Stomach (tissue), 4 donors: ENCODE results near the gene TRIM41.

ENCODE experiments used
- POLR2A ChIP-seq, 4 donors: fragments of 450-650 bp; IDR thresholded peaks; one replicate each; pipeline ENCODE4 v1.6.1; 2016; ENCODE audit warnings: antibody characterized with exemption in 4 of 4, control low read depth in 2 of 4, mild to moderate bottlenecking in 1 of 4, moderate library complexity in 1 of 4
- POLR2AphosphoS5 ChIP-seq, 3 donors: sonication (generic); formaldehyde crosslinking; IDR thresholded peaks; one replicate each; pipeline ENCODE4 v1.6.1; 2016; ENCODE audit warnings: antibody characterized with exemption in 3 of 3
- TF ChIP-seq, protein P1 (sequence below), 7 experiments: fragments of 450-650 bp in 4 of 7; fragments of 200-600 bp in 3 of 7; sonication (generic) in 3 of 7; IDR thresholded peaks; one replicate each; pipeline ENCODE4 v1.5.1; 2016 to 2019; ENCODE audit warnings: antibody characterized with exemption in 7 of 7, control low read depth in 2 of 7, mild to moderate bottlenecking in 1 of 7

DNA sequence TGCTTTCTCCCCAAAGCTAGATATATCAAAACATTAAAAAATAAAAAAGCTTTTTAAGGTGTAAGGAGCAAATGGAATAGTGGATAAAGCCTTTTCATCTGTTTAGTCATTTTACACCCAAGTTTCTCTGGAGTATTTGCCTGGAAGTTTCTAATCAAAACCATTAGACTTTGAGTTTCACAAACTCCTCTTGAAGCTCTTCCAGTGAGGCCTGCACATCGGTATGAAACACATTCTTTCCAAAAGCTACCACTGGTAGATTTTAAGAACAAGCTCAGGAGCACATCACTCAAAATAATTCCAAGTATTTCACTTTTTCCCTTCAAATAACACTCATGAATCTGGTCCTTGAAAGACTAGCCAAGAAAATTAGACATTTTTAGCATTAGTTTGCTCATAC, 32.2 kb downstream of the TRIM41 start:
- TF ChIP-seq POLR2A (IDR thresholded peaks at IDR 0.05) (no peak), POLR2AphosphoS5 (IDR thresholded peaks at IDR 0.05) (no peak)
- TF ChIP-seq, protein P1, sequence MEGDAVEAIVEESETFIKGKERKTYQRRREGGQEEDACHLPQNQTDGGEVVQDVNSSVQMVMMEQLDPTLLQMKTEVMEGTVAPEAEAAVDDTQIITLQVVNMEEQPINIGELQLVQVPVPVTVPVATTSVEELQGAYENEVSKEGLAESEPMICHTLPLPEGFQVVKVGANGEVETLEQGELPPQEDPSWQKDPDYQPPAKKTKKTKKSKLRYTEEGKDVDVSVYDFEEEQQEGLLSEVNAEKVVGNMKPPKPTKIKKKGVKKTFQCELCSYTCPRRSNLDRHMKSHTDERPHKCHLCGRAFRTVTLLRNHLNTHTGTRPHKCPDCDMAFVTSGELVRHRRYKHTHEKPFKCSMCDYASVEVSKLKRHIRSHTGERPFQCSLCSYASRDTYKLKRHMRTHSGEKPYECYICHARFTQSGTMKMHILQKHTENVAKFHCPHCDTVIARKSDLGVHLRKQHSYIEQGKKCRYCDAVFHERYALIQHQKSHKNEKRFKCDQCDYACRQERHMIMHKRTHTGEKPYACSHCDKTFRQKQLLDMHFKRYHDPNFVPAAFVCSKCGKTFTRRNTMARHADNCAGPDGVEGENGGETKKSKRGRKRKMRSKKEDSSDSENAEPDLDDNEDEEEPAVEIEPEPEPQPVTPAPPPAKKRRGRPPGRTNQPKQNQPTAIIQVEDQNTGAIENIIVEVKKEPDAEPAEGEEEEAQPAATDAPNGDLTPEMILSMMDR (IDR thresholded peaks at IDR 0.05): no peak
